Measurements from ENCODE around the gene HACD1.

DNA sequence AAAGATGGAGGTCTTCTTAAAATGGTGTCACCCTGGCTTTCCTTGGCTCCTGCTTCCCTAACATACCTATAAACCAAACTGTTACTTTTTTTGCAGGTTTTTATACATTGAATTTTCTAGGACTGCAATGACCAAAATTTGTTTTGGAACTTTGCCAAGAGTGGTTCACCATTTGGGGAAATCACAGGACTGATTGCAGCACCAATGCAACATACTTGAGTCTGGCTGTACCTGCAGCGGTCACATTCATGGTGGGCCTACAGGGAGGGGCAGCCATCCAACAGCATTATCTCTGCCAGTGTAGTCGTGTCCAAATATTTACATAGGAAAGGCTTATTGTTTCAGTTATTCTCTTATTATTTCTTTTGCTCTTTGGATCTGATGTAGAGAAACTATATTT is 69.0 kb downstream of the HACD1 start:
- TF ChIP-seq YY1 (IDR thresholded peaks at IDR 0.05; ENCODE audit: insufficient read depth, insufficient read length) = no peak
- no peak for TF ChIP-seq ZNF274 (IDR thresholded peaks at IDR 0.05; ENCODE audit: low read depth, low read length)

Data from NT2/D1 (cell line).